ENCODE data around the gene WASHC2A.
"Not testable (repeated sequence)": the region's sequence is repeated elsewhere in the genome, so short reads cannot be mapped to it uniquely, and the experiment has no call there.

Gene WASHC2A

DNA sequence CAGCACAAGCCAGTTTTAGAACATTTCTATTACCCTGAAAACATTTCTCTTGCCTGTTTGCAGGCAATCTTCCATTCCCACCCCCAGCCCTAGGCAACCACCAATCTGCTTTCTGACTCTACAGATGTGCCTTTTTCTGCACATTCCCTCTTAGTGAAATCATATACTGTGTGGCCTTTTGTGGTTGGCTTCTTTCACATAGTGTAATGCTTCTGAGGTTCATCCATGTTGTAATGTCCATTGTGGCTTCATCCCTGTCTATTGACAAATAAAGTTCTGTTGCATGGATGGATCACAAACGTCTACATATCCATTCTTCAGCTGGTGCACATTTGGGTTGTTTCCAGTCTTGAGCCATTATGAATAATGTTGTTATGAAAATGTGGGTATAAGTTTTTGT lies 77.8 kb downstream of the WASHC2A start:
- in situ Hi-C loops (cut with MboI; ENCODE audit: low sequenced_read_pairs), result not testable (repeated sequence)

GRCh38 chr10:50152792-50153272 lies 85.1 kb downstream of the WASHC2A start:
- in situ Hi-C loops (cut with MboI; ENCODE audit: low sequenced_read_pairs), result loop anchor here (25.0 kb wide), 1 partner anchor 609 kb away; no protein-coding TSS in a partner anchor

DNA sequence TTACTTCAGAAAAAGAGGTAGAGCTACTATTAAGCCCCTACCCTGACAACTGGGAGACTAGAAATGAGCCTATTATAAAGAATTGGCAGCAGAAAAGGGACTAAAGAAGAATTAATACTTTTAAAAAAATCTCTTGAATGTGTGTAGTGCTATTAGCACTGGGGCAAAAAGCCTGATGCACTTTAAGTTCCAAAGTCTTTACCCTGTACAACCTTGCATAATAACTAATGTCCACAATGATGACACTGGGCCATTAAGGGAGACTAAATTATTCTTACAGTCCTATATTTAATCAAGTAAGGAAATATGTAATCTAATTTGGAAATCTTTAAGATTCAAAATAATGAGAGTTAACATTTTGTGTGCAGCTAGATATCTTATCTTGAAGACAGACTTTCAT lies 90.1 kb downstream of the WASHC2A start:
- in situ Hi-C loops (cut with MboI; ENCODE audit: low sequenced_read_pairs), result loop anchor here (25.0 kb wide), 1 partner anchor 604 kb away; no protein-coding TSS in a partner anchor

GRCh38 chr10:50159856-50160255 lies 92.1 kb downstream of the WASHC2A start:
- in situ Hi-C loops (cut with MboI; ENCODE audit: low sequenced_read_pairs), result loop anchor here (25.0 kb wide), 1 partner anchor 602 kb away; no protein-coding TSS in a partner anchor

- in situ Hi-C loops (cut with MboI; ENCODE audit: low sequenced_read_pairs), result loop anchor here (25.0 kb wide), 1 partner anchor 597 kb away; no protein-coding TSS in a partner anchor
These were observed 97.3 kb downstream of the WASHC2A start for GRCh38 chr10:50165038-50165437.

DNA sequence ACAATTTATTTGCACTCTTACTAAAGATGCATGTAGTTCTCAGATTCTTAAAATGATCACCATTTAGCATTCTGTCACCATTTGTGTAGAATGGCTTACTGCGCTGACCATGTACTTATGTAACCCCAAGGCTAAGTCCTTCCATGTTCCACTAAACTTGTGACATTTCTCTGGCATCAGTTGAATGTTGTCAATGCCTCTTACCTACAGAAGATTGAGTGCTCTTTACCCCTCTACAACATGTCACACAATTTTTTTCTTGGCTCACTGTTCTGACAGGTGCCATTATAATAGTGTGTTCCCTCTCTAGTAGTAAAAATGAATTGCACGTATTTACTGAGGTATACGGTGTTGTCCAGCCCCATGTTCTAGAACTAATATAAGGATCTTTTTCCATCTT lies 100.1 kb downstream of the WASHC2A start:
- in situ Hi-C loops (cut with MboI; ENCODE audit: low sequenced_read_pairs), result loop anchor here (25.0 kb wide), 1 partner anchor 594 kb away; no protein-coding TSS in a partner anchor

DNA sequence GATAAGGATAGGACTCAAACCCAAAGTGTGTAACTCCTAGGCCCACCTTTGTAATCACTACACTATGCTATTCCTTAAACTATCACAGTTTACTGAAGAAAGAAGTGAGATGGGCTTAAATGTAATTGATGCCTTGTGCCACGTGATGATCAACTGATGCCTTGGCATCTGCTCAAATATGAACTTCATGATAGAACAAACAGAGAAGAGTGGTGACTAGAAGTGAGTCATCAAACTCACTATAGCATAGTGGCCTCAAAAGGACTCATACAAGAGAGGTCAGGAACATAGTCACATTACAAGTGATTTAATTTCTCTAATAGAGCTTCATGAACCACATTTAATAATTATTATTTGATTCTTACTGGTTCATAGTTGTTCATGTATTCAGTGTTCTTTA lies 101.8 kb downstream of the WASHC2A start:
- in situ Hi-C loops (cut with MboI; ENCODE audit: low sequenced_read_pairs), result loop anchor here (25.0 kb wide), 1 partner anchor 593 kb away; no protein-coding TSS in a partner anchor

DNA sequence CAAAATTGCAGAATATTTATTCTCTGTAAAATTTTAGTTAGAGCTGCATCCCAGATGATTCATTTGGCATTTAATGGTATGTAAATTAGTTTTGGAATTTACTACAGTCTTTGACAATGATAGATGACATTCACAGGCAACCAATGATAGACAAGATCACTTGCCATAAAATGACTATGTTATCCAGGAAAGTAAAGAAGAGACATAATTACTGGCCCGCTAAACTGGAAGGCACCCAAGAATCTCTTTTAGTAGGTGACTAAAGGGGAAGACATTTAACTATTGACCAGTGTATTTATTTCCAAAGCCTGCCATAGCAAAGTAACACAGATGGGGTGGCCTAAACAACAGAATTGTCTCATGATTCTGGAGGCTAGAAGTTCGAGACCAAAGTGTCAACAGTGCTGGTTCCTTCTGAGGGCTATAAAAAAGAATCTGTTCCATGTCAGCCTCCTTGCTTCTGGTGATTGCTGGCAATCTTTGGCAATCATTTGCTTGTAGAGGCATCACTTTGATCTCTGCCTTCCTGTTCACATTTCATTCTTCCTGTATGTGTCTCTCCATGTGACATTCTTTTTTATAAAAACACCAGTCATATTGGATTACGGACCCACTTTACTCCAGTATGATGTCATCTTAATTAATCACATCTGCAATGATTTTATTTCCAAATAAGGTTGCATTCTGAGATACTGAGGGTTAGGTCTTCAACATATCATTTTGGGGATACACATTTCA lies 107.2 kb downstream of the WASHC2A start:
- in situ Hi-C loops (cut with MboI; ENCODE audit: low sequenced_read_pairs), result loop anchor here (25.0 kb wide), 1 partner anchor 587 kb away; no protein-coding TSS in a partner anchor
